HT-29 (cell line): ENCODE data around the gene CFAP61. TPM values are rescaled to one million over a fixed set of nuclear protein-coding genes. Genes with fewer than 3 reads are reported as not detected.
"Not testable (repeated sequence)": the region's sequence is repeated elsewhere in the genome, so short reads cannot be mapped to it uniquely, and the experiment has no call there.

ENCODE experiments used
- DNase-seq: peaks from one replicate; pipeline ENCODE4 v3.0.0-alpha.2; 2015; ENCODE audit warnings: low spot score
- total RNA-seq: library from RNA; depleted of rRNA; stranded (reverse); fragments of >200 nt; shearing (Covaris generic); gene quantifications from 2 replicates; pipeline ENCODE4 v1.2.3, GENCODE V29; 2014

CFAP61 gene
- total RNA-seq, 1 experiment from 2014 or later, result not detected

DNA sequence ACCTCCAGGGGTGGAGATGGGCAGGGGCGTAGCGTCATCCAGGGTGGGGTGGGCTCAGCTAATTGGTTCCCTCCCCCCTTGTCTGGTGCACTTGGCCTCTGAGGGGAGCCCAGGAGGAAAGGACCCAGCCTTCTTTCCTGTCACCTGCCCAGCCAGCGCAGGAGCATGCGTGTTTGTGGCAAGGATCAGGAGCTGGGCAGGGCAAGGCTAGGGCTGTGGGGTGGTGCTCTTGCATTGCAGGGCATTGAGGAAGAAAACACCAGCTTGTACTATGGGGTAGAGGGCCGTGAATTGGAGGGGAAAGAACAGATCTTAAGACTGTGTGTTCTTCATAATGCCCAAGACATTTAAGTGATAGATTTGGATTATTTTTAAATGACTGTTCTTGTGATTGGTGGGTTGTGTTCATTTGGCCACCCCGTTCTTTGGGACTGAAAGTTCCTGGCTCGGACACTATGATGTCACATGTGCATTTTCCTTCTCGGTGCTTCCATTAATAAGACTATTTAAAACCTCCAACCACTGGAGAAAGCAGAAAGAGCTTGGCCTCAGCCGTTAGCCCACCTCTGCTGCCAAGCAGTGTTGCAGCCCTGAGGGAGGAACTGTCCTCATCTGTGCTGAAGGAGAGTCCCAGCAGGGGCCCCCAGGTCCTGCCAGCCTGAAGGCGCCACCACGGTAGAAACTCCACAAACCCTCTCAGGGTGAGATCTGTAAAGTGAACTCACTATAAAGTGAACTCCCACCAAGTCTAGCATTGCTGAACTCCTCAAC is 179.4 kb downstream of the CFAP61 start:
- DNase-seq, result no peak

- no peak for DNase-seq
Observed at GRCh38 chr20:20233041-20233514, 180.7 kb downstream of the CFAP61 start.

DNA sequence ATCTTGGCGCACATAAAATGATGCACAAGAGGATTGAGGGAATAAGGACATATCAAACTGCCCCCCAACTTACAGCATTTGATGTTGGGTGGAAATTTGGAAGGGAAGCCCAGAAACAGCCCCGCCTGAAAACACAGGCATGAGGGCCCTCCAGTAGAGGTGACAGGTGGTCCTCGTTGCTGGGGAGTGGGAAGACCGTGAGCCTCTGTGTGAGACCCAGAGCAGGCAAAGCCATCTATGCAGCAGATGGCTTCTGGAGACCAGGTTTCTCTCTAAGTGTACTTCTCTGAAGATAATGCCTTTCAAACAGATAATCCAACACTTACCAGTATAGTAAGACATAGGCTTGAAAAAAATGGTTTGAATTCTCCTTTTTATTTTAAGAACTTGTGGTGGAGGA is 183.3 kb downstream of the CFAP61 start:
- no peak for DNase-seq

DNA sequence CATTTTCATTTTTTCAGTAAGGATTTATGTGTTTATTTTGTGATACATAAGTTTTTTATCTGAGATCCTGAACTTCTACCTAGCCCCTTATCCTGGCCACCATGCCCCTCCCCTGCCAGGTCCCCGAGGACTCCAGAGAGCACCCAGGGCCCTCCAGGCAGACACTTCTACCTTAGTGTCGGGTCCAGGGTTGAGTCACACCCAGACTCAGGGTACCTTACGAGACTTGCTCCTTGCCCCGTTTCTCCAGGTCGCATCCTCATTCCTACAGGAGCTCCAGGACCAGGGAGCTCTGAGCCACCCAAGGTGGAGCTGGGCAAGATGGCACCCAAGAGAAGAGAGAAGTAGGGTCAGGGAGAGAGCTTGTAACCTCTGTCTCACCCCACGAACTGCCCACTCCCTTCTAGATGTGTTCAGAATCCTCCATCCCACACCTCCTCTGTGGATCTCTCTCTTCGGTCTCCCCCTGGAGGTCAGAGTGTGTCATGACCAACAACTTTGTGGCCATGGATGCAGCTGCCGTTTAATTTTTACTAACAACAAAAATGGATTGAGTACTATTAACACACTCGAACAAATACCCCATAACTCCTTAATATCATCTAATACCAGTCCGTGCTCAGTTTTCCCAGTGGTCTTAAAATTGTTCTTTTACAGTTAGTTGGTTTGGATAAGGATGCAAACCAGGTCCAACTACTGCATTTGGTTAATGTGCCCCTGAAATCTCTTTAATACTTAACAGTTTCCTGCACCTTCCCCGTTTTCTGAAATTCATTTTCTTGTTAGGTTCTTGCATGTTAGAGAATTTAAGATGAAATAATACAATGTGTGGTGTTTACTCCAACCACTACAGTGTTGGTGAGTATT is 185.0 kb downstream of the CFAP61 start:
- DNase-seq, result peak; percentile 60

- no peak for DNase-seq
Observed at GRCh38 chr20:20241976-20242375, 189.6 kb downstream of the CFAP61 start.

GRCh38 chr20:20244384-20244783 is 192.1 kb downstream of the CFAP61 start:
- not testable (repeated sequence) for DNase-seq

- no peak for DNase-seq
Observed at GRCh38 chr20:20246996-20247633, 194.8 kb downstream of the CFAP61 start.

GRCh38 chr20:20248620-20249200 is 196.4 kb downstream of the CFAP61 start:
- no peak for DNase-seq

GRCh38 chr20:20251317-20251716 is 199.0 kb downstream of the CFAP61 start:
- DNase-seq, result no peak

DNA sequence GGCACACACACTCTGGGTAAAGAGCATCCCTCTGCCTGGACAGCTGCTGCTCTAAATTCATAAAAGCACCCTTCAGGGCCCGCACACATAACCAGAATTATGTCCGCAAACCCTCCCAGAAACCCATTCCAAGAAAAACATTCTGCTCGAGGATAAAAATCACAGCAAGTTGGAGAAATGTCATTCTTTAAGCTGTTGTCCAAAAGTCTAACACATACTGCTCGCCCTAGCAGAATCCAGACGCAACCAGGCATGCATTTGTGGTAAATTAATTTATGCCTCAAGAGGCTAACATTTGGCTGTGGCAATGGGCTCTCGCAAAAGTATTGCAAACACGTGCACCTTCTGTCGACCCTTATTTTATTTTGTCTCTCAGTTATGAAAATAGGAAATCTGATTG is 199.5 kb downstream of the CFAP61 start:
- no peak for DNase-seq

DNA sequence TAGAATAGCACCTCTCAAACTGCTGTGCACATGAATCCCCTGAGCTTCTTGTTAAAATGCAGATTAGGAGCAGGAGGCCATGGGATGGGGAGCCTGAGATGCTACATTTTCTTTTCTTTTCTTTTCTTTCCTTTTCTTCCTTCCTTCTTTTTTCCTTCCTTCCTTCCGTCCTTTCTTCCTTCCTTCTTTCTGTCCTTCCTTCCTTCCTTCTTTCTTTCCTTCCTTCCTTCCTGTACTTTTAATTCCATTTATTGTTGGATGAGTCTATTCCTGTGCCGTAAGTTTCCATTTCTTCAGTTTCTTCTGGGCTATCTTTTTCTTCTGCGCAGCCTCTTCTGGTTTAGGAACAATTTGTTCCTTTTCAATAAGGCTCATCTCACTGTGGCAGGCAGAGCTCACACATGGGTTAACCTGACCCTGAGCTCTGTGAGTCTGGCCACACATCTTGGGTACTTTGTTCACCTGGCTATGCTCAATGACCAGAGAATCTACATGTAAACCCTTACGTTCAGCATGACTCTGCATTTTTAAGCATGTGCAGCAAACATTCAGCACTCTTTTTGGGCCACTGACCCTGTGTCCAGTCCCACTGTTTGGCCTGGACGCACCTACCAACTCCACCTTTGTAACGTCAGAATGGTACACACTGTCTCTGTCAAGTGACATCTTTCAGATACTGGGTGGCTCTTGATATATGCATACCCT is 200.9 kb downstream of the CFAP61 start:
- DNase-seq, result no peak

- no peak for DNase-seq
Observed at GRCh38 chr20:20253744-20254330, 201.5 kb downstream of the CFAP61 start.

GRCh38 chr20:20255099-20255498 is 202.8 kb downstream of the CFAP61 start:
- no peak for DNase-seq

DNA sequence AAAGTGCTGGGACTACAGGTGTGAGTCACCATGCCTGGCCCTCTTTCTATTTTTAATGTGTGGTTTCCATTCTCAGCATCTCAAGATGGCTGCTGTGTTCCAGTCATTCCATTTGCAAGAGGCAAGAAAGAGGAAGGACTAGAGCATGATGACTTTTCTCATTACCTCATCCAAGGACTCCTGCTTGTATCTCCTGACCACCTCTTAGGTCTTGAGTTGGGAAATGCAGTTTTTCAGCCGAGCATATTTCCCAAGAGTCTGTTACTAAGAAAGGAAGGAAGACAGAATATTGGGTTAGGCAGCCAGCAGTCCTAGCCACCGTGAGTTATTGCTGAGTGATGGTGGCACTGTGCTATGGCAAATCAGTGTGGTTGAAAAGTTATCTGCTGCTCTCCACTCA is 207.2 kb downstream of the CFAP61 start:
- no peak for DNase-seq

DNA sequence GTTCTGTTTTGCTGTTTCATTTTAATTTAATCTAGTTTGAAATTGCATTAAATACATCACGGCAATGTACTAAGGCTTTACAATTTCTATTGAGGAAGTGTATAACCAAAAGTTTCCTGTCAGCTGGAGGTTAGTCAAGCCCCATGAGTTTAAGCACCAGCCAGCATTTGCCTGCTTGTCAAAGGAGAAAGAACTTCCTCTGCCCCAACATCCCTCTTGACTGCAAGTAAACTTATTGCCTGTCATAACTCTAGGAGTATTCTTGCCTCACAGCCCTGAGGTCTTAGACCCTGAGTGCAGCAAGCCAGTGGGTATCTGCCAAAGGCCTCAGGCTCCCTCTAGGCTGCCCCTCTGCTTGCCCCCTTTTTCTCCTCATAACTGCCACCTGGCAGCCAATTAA is 208.8 kb downstream of the CFAP61 start:
- no peak for DNase-seq

- DNase-seq, result no peak
Observed at GRCh38 chr20:20265210-20265609, 212.9 kb downstream of the CFAP61 start.

- DNase-seq, result no peak
Observed at GRCh38 chr20:20266552-20266951, 214.2 kb downstream of the CFAP61 start.

DNA sequence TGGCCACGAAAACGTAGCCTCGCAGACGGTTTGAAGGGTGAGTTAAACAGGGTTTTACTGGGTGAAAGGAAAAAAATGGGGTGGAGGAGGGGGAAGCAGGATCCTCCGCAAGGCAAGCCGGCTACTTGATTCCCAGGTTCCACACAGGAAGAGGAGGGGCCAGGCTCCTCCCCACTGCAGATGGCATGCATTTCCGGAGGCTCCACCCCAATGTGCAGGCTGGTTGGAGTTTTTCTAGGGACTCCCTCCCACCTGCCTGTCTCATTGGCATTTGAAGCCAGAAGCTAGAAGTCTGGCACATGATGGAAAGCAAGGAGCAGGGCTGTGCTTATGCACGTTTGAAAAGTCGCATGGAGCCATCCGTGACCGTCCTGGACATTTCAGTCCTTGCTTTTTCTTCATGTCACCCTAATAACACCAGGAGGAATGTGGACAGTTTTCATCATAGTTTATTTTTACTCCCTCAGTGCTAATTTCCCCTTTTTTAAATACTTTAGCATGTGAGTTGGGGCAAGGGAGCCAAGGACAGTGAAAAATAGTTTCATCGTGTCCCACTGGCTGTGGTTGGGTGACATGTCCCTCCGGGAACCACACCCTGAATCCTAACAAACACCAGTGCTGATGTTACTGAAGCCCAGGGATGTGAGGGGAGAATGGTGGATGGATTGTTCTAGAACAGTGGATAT is 215.5 kb downstream of the CFAP61 start:
- no peak for DNase-seq

- no peak for DNase-seq
Observed at GRCh38 chr20:20271271-20271670, 218.9 kb downstream of the CFAP61 start.

GRCh38 chr20:20272686-20273085 is 220.4 kb downstream of the CFAP61 start:
- no peak for DNase-seq
